GM12865 (cell line): ENCODE data around the gene KCNB1.

Experiments used
- DNase-seq: peaks from one replicate; pipeline ENCODE4 v3.0.0; 2010; ENCODE audit warnings: low read depth
- H3K4me3 ChIP-seq: 2 replicates; pipeline ENCODE4 v1.5.1; 2011; ENCODE audit warnings: mild to moderate bottlenecking, low read depth, low read length, control low read depth
- CTCF ChIP-seq: IDR thresholded peaks from 2 replicates; pipeline ENCODE4 v1.5.1; 2011; ENCODE audit warnings: low read length, control low read depth, low read depth, inconsistent platforms; ENCODE audit not compliant: insufficient read depth; ENCODE audit errors: missing control alignments

Gene KCNB1

GRCh38 chr20:49433333-49433732, 49.1 kb downstream of the KCNB1 start:
- H3K4me3 ChIP-seq: no peak overlapping the region
- TF ChIP-seq CTCF: no peak
- no peak for DNase-seq

GRCh38 chr20:49432550-49432949, 49.9 kb downstream of the KCNB1 start:
- no peak overlapping the region for H3K4me3 ChIP-seq

GRCh38 chr20:49431329-49431728, 51.1 kb downstream of the KCNB1 start:
- DNase-seq: no peak
- H3K4me3 ChIP-seq: no peak overlapping the region
- TF ChIP-seq CTCF: no peak

More at GRCh38 chr20:49432550-49432949, 49.9 kb downstream of the KCNB1 start:
- no peak for DNase-seq
- TF ChIP-seq CTCF: no peak

- TF ChIP-seq CTCF: no peak
- no peak overlapping the region for H3K4me3 ChIP-seq
- DNase-seq: no peak
Observed at GRCh38 chr20:49430320-49430719, 52.1 kb downstream of the KCNB1 start.

GRCh38 chr20:49427751-49428518, 54.5 kb downstream of the KCNB1 start:
- H3K4me3 ChIP-seq: no peak overlapping the region
- no peak for TF ChIP-seq CTCF
- DNase-seq: no peak

GRCh38 chr20:49426873-49427272, 55.6 kb downstream of the KCNB1 start:
- no peak for DNase-seq
- H3K4me3 ChIP-seq: no peak overlapping the region
- no peak for TF ChIP-seq CTCF

GRCh38 chr20:49426395-49426794, 56.1 kb downstream of the KCNB1 start:
- H3K4me3 ChIP-seq: no peak overlapping the region
- TF ChIP-seq CTCF: no peak
- no peak for DNase-seq
